Measurements from ENCODE around the gene TCHH.
"Not testable (repeated sequence)": the region's sequence is repeated elsewhere in the genome, so short reads cannot be mapped to it uniquely, and the experiment has no call there.

TCHH gene

GRCh38 chr1:152110860-152111514 lies 4.3 kb downstream of the TCHH start:
- DNase-seq, result peak; percentile 33

GRCh38 chr1:152110365-152110859 lies 4.8 kb downstream of the TCHH start:
- peak; percentile 40 for DNase-seq

GRCh38 chr1:152109998-152110294 lies 5.3 kb downstream of the TCHH start:
- no peak for DNase-seq

- DNase-seq, result no peak
These were observed 5.8 kb downstream of the TCHH start for GRCh38 chr1:152109231-152109997.

GRCh38 chr1:152108882-152109222 lies 6.4 kb downstream of the TCHH start:
- DNase-seq, result no peak

GRCh38 chr1:152107984-152108881 lies 7.0 kb downstream of the TCHH start:
- DNase-seq, result no peak

GRCh38 chr1:152107031-152107983 lies 7.9 kb downstream of the TCHH start:
- no peak for DNase-seq

GRCh38 chr1:152104854-152105253 lies 10.4 kb downstream of the TCHH start:
- DNase-seq, result no peak

- DNase-seq, result no peak
These were observed 18.3 kb downstream of the TCHH start for GRCh38 chr1:152096931-152097330.

- no peak for DNase-seq
These were observed 26.1 kb downstream of the TCHH start, which contains the start of gene TCHHL1 for GRCh38 chr1:152089014-152089674. TSS of gene TCHHL1 (minus strand) at chr1:152089064. CDS start at chr1:152088143, 921 bp downstream.

GRCh38 chr1:152086760-152087159 lies 28.5 kb downstream of the TCHH start:
- peak; percentile 6 for DNase-seq

- DNase-seq, result peak; percentile 19
These were observed 30.4 kb downstream of the TCHH start for GRCh38 chr1:152084853-152085252.

GRCh38 chr1:152081026-152081425 lies 34.2 kb downstream of the TCHH start:
- not testable (repeated sequence) for DNase-seq

GRCh38 chr1:152080494-152080893 lies 34.8 kb downstream of the TCHH start:
- DNase-seq, result not testable (repeated sequence)

GRCh38 chr1:152078831-152079441 lies 36.3 kb downstream of the TCHH start:
- DNase-seq, result no peak

- DNase-seq, result no peak
These were observed 42.9 kb downstream of the TCHH start for GRCh38 chr1:152072311-152072710.

- DNase-seq, result peak; percentile 79
These were observed 44.1 kb downstream of the TCHH start for GRCh38 chr1:152071123-152071522.

- DNase-seq, result no peak
These were observed 47.3 kb downstream of the TCHH start for GRCh38 chr1:152067929-152068328.

- no peak for DNase-seq
These were observed 48.1 kb downstream of the TCHH start for GRCh38 chr1:152067150-152067549.

- no peak for DNase-seq
These were observed 53.3 kb downstream of the TCHH start for GRCh38 chr1:152061952-152062351.
